ENCODE measurements around the gene TREML1. TPM values are rescaled to one million over a fixed set of nuclear protein-coding genes. Genes with fewer than 3 reads are reported as not detected.

The TREML1 gene
- total and polyA plus RNA-seq, 9 of the 15 experiments (the other 6 are each of a cell fraction or from before 2014, with no cell fraction given), result not detected

GRCh38 chr6:41167173-41167963 lies 13.2 kb upstream of the TREML1 start (continued):
- TF ChIP-seq, protein P1, sequence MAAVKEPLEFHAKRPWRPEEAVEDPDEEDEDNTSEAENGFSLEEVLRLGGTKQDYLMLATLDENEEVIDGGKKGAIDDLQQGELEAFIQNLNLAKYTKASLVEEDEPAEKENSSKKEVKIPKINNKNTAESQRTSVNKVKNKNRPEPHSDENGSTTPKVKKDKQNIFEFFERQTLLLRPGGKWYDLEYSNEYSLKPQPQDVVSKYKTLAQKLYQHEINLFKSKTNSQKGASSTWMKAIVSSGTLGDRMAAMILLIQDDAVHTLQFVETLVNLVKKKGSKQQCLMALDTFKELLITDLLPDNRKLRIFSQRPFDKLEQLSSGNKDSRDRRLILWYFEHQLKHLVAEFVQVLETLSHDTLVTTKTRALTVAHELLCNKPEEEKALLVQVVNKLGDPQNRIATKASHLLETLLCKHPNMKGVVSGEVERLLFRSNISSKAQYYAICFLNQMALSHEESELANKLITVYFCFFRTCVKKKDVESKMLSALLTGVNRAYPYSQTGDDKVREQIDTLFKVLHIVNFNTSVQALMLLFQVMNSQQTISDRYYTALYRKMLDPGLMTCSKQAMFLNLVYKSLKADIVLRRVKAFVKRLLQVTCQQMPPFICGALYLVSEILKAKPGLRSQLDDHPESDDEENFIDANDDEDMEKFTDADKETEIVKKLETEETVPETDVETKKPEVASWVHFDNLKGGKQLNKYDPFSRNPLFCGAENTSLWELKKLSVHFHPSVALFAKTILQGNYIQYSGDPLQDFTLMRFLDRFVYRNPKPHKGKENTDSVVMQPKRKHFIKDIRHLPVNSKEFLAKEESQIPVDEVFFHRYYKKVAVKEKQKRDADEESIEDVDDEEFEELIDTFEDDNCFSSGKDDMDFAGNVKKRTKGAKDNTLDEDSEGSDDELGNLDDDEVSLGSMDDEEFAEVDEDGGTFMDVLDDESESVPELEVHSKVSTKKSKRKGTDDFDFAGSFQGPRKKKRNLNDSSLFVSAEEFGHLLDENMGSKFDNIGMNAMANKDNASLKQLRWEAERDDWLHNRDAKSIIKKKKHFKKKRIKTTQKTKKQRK (IDR thresholded peaks at IDR 0.05; ENCODE audit: borderline replicate concordance, low read depth, low read length), result no peak
- no peak for TF ChIP-seq SRSF9 (IDR thresholded peaks at IDR 0.05; ENCODE audit: borderline replicate concordance, low read depth, low read length)
- TF ChIP-seq CREB5 (CRISPR knock-in tag; IDR thresholded peaks at IDR 0.05), result no peak
- 0 out of 2 replicates have a peak, but pooled peaks have one; percentile 44 for TF ChIP-seq ZNF584 (CRISPR knock-in tag; IDR thresholded peaks at IDR 0.05; ENCODE audit: low read depth)
- 0 out of 2 replicates have a peak, but pooled peaks have one; percentile 42 for TF ChIP-seq ZNF644 (tag; IDR thresholded peaks at IDR 0.05; ENCODE audit: low read depth)
- no peak for TF ChIP-seq HMGN3 (IDR thresholded peaks at IDR 0.05; ENCODE audit: borderline replicate concordance, extremely low read depth, insufficient read length, low read depth, low read length)
- no peak for TF ChIP-seq ZNF444 (CRISPR knock-in tag; IDR thresholded peaks at IDR 0.05)
- TF ChIP-seq COPS2 (conservative IDR thresholded peaks at IDR 0.05), result no peak
- TF ChIP-seq RNF219 (CRISPR knock-in tag; IDR thresholded peaks at IDR 0.05), result no peak
- no peak for TF ChIP-seq MCM7 (IDR thresholded peaks at IDR 0.05)
- no peak for TF ChIP-seq NFXL1 (CRISPR knock-in tag; IDR thresholded peaks at IDR 0.05)
- TF ChIP-seq YY1 (IDR thresholded peaks at IDR 0.05; ENCODE audit: borderline replicate concordance in 1 of 3, control insufficient read depth in 1 of 3, extremely low read depth in 1 of 3, insufficient read depth in 3 of 3, insufficient read length in 1 of 3, insufficient replicate concordance in 2 of 3, low read depth in 1 of 3, low read length in 2 of 3), result no peak
- no peak for TF ChIP-seq ZNF518B (CRISPR knock-in tag; IDR thresholded peaks at IDR 0.05)
- TF ChIP-seq FOS (IDR thresholded peaks at IDR 0.05; ENCODE audit: extremely low read depth, insufficient read length), result no peak
- TF ChIP-seq NUFIP1 (IDR thresholded peaks at IDR 0.05; ENCODE audit: partially characterized antibody), result no peak
- no peak for TF ChIP-seq ZBTB17 (CRISPR knock-in tag; IDR thresholded peaks at IDR 0.05)

Measured in K562 (cell line).